ENCODE measurements around the gene MFGE8. TPM values are rescaled to one million over a fixed set of nuclear protein-coding genes. Genes with fewer than 3 reads are reported as not detected.

MFGE8 gene
- total RNA-seq, 1 donor from 2014 or later: 165 TPM

GRCh38 chr15:88918738-88919137 lies 5.6 kb upstream of the MFGE8 start:
- no peak for DNase-seq (ENCODE audit: low spot score)

DNA sequence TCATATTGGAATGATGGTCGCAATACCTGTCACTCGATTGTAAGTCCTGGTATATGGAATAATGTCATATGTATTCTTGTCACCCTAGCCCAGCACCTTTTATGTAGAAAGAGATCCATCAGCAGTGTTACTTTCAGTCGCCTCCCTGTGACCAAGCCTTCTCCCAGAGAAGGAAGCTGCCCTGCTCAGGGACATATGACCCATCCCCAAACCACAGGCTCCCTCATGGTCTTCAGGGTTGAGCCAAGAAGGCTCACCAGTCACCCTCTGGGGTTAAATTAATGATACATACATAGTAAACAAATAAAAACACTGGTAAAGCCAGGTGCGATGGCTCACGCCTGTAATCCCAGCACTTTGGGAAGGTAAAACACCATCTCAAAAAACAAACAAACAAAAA lies 4.6 kb upstream of the MFGE8 start:
- no peak for DNase-seq (ENCODE audit: low spot score)

- DNase-seq (ENCODE audit: low spot score): no peak
Observed at GRCh38 chr15:88915354-88915753, 2.2 kb upstream of the MFGE8 start.

GRCh38 chr15:88913850-88914169 lies 631 bp upstream of the MFGE8 start:
- DNase-seq (ENCODE audit: low spot score): no peak

- DNase-seq (ENCODE audit: low spot score): no peak
Observed at GRCh38 chr15:88912500-88912921, 668 bp downstream of the MFGE8 start.

DNA sequence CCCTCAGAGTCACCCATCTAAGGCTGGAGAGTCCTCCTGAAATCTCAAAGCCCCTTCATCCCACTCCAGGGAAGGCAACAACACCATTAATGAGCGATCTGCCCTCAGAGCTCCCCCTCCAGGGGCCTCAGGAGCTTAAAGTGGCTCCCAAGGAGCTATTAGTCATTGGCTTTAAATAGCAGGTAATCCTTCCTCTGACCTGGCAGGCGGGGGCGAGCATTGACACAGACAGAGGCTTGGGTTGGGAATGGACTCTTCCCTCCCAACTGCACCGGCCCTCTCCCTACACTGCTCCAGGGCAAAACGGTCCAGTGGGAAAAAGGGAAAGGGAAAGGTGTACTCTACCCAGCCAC lies 1.4 kb downstream of the MFGE8 start:
- DNase-seq (ENCODE audit: low spot score): no peak

DNA sequence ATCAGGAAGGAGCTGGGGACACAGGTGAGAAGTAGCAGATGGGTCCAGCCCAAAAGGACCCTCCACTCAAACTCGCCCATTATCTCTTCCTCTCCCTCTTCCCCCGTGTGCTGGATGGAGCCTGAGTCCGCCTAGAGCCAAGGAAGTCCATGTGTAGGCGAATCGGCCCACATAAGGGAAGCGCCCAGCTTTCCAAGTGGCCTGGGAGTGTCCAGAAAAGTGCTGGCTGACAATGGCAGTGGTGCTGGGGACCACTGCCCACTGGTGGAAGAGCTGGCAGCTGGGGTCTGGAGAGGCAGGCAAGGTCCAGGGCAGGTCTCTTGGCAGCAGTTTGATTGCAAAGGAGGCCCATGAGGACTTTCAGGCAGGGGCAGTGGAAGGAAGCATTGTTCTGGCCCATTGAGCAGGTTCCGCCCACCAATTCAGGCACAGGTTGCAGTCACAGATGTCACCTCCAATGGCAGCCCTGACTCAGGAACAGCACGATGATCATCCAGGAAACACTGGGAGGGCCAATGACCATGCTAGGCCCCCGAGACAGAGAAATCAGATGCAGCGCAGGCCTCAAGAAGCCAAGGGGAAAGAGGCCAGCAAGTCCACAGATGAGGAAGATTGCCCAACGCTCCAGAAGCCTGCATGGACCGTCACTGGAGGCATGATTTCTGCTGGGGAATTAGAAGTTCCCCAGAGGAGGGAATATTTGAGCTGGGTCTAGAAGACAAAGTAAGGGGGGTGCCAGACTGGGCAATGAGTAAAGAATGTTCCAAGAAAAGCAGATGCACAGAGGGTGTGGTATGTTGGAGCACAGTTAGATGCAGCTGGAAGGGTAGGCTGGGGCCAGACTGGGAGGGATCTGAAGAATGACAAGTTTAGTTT lies 3.0 kb downstream of the MFGE8 start:
- no peak for DNase-seq (ENCODE audit: low spot score)

- DNase-seq (ENCODE audit: low spot score): no peak
Observed at GRCh38 chr15:88908697-88909621, 4.2 kb downstream of the MFGE8 start.

DNA sequence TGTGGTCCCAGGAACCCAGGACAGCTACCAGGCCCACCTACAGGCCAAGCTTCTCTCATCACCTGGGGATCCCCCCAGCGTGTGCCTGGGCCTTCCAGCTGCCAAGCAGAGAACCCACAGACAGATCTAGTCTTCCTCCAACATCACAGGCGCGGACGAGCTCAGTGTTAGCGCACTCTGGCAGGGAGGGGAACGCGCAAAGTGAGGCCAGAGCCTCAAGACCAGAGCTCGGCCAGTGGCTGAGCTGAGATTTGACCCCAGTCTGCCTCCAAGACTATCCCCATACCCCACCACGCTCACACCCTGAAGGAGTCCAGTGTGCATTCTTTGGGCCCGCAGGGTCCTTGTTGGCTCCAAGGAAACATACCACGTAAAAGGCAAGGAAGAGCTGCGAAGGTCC lies 5.1 kb downstream of the MFGE8 start:
- DNase-seq (ENCODE audit: low spot score): no peak

DNA sequence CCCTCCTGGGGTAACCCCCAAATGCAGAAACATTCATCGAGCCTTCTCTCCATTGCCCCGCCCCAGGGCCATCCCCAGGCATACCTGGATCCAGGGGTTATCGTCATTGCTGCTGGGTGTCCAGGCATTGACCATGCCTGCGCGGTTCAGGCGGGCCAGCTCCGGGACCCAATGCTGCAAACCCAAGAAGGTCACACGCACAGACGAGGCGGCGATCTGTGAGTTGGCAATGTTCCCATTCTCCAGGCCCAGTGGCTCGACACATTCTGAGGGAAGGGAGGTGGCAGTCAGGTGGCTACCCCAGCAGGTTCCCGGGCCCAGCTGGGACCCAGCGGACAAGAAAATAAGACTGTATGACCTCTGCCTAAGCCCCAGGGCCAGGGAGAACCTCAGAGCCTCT lies 6.1 kb downstream of the MFGE8 start:
- DNase-seq (ENCODE audit: low spot score): no peak

GRCh38 chr15:88906551-88906950 lies 6.6 kb downstream of the MFGE8 start:
- no peak for DNase-seq (ENCODE audit: low spot score)

- DNase-seq (ENCODE audit: low spot score): no peak
Observed at GRCh38 chr15:88906130-88906529, 7.0 kb downstream of the MFGE8 start.

GRCh38 chr15:88905576-88905975 lies 7.6 kb downstream of the MFGE8 start:
- DNase-seq (ENCODE audit: low spot score): no peak

DNA sequence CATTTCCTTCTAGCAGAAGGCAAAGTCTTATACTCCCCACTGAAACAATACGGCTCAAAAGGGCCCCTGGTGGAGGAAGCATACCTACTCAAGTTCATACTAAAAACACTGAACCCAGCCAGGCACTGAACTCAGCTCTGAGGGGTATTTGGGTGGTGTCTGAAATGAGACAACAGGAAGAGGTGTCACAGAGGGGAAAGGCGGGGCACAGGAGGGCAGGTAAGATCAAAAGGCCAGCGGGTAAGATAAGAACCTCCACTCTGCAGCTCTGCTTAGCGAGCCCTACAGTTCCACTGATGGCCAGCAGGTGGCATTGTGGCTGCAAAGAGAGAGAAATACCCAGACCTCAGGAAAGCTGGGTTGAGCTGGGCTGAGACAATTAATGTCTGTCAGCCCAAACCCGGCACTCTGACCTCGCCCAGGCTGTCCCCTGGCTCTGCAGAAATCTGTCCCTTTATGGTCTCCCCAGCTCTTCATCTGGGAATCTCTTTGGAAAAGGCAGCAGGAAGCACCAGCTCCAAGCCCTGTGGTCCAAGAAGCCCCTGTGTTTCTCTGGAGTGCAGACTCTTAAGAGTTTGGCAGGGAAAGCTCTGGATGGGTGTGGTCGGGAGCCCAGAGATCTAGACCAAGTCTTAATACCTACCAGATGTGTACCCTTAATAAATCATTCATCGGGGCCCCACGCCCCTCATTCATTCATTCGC lies 8.4 kb downstream of the MFGE8 start:
- DNase-seq (ENCODE audit: low spot score): peak; percentile 87

GRCh38 chr15:88904257-88904623 lies 8.9 kb downstream of the MFGE8 start:
- DNase-seq (ENCODE audit: low spot score): no peak

GRCh38 chr15:88902846-88903245 lies 10.3 kb downstream of the MFGE8 start:
- DNase-seq (ENCODE audit: low spot score): no peak

- DNase-seq (ENCODE audit: low spot score): no peak
Observed at GRCh38 chr15:88902221-88902835, 10.9 kb downstream of the MFGE8 start.

DNA sequence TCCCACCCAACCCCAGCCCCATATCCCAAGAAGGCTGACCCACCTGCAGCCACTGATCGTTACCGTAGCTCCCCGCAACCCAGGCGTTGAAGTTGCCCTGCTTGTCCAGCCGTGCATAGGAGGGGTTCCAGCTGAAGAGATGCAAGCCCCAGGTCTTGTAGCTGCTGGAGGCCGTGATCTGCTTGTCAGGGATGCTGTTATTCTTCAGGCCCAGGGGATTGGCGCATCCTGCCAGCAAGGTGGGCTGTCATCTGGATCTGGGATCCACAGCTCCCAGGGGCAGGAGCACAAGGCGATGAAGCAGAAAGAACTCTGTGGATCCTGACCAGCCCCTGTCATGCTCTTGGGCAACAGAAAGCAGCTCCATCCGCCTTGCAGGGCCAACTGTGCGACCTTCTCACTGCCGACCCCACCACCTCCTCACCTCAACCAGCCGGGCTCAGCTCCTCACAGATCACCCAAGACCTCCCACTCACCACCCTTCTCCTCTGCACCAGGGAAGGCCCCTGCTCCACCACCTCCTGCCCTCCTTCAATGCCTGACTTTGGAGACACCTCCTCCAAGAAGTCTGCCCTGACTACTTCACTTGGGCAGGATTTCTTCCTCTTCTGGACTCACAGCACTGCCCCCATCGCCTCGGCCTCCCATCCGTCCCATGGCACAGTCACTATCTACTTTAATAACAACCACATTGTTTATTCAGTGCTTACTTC lies 11.5 kb downstream of the MFGE8 start:
- DNase-seq (ENCODE audit: low spot score): no peak

DNA sequence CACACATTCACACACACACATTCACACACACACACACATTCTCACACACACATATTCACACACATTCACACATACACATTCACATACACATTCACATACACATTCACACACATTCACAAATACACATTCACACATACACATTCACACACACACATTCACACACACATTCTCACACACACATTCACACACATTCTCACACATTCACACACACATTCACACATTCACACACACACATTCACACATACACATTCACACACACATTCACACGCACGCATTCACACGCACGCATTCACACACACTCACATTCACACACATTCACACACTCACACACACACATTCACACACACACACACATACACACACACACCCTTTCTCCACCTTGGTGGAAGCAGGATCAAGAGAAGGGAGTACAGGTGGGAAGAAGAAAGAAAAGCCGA lies 12.2 kb downstream of the MFGE8 start:
- DNase-seq (ENCODE audit: low spot score): no peak

- DNase-seq (ENCODE audit: low spot score): no peak
Observed at GRCh38 chr15:88900309-88900981, 12.7 kb downstream of the MFGE8 start.

- DNase-seq (ENCODE audit: low spot score): no peak
Observed at GRCh38 chr15:88899251-88899650, 13.9 kb downstream of the MFGE8 start.
